Epidermal melanocyte (primary cell): ENCODE measurements around the gene EIF2AK2.

ENCODE experiments used
- DNase-seq: peaks from one replicate; pipeline ENCODE4 v3.0.0; 2011; ENCODE audit warnings: low spot score; ENCODE audit not compliant: insufficient read length

The EIF2AK2 gene

DNA sequence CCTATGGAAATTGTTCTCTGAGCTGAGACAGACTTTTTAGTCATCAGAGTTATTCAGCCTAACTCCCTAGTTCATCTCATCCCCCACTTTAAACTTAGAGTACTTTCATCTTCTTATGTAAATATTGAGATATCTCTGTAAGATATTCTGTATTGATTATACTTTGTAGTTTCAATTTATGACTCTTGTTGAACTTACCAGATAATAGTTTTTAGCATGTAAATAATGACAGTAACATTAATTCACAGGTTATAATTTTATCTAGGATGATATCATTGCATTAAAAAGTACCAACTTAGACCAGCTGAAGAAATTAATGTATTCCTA lies 14.8 kb upstream of the EIF2AK2 start:
- no peak for DNase-seq

DNA sequence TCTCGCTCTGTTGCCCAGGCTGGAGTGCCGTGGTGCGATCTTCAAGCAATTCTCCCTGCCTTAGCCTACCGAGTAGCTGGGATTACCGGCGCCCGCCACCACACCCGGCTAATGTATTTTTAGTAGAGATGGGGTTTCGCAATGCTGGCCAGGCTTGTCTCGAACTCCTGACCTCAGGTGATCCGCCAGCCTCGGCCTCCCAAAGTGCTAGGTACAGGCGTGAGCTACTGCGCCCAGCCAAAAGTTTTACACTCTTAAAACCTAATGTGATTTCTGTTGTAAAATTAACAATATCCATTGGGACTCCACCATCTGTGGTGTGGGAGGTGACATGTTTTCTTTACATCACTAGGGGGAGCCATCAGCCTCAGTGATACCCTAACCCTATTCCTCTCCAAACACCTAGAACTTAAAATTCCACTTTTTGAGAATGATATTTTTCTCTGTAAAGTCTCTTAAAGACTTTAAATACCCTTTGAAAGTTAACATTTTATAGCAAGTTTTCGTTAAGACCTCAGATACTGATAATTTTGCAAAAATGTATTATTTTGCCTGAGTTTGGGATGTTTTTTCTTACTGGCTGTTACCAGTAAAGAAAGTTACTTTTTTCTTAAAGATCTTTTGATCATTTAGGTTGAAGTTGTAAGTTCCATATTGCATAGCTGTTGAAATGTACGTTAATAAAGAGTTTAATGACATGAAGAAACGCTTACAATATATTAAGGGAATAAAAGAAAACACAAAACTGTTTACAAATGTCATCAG lies 11.6 kb upstream of the EIF2AK2 start:
- peak; percentile 72 for DNase-seq

DNA sequence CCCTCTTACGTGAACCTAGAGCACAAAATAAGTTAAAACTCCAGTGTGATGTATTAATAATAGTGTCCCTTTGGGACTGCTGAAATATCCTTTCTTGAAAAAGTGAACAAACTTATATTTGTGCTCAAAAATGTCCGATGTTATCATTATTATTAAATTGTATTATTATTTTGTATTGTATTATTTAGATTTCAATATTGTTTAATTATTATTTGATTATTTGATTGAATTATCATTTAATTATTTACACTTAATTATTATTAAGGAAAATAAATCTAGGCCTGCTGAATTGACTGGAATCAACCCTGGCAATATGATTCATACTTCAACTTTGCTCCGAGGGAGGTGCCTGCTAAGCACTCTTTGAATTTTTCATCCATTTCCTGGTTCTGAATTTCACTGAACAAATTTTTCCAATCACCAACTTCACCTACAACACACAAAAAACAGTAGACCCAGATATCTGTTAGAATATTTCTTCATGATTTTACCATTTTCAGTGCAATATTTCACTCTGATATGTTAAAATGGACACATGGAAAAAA lies 10.9 kb upstream of the EIF2AK2 start:
- DNase-seq: no peak

DNA sequence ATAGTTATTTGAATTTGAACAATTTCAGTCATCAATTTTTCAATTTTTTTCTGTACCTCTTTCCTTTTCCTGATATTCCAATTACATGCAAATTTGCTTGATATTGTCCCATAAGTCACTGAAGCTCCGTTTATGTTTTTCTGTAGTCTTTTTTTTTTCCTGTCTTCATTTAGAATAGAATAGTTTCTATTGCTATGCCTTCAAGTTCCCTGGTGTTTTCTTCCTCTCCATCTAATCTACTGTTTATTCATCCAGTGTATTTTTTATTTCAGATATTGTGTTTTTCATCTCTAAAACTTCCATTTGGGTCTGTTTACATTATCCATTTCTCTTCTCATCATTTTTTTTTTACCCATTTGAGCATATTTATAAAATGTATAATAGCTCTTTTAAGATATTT lies 8.0 kb upstream of the EIF2AK2 start:
- no peak for DNase-seq

DNA sequence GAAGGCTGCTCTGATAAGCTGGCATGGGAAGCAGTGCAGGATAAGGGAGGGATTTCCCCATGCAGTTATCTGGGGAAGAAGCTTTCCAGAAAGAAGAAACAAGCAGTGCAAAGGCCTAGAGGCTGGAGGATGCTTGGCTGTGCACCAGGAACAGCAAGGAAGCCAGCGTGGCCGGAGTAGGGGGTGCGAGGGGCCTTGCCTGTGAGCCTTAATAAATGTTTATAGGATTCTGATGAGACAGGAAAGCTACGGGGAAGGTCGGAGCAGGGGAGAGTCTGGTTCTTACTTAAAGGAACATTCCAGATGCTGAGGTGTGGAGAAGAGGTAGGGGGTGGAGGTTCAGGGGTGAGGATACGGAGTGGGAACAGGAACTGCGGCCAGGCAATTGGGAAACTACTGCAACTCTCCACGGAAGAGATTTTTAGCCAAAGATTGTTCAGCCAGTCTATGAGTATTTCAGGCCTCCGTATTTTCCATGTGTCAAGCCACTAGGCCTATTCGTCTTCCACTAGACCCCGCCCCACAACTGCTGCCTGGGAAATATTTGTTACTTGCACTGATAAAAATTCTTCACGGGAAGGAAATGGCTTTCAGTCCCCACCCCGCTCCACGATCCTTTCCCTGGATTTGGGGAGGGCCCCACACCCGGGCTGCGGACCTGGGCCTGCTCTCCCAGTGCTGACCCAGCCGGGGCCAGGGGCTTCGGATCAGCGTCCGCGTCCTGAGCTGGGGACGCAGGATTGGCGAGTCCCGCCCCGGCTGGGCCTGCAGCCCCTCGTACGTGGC lies 516 bp downstream of the EIF2AK2 start:
- peak; percentile 52 for DNase-seq

DNA sequence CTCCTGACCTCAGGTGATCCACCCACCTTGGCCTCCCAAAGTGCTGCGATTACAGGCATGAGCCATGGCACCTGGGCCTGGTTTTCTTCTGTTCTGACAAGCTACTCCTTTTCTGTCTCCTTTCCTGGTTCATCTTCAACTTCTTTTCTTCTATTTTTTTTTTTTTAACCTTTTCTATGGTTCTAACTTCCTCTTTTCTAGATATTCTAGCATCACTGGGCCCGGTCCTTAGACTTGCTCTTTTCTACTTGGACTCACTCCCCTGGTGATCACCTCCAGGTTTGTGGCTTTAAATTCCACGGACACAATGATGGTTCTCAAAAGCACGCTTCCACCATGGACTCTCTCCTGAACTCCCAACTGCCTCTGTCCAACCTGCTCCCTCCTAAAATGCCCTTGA lies 2.0 kb downstream of the EIF2AK2 start:
- no peak for DNase-seq

DNA sequence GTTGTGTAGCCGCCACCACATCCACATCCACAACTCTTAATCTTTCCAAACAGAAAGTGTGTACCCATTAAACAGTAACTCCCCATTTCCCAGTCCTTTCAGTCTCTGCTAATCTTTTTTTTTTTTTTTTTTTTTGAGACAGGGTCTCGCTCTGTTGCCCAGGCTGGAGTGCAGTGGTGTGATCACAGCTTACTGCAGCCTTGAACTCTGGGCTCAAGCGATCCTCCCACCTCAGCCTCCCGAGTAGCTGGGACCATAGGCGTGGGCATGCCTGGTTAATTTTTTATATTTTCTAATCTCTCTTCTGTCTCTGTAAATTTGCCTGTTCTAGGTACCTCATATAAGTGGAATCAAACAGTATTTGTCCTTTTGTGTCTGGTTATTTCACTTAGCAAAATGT lies 3.6 kb downstream of the EIF2AK2 start:
- DNase-seq: no peak

DNA sequence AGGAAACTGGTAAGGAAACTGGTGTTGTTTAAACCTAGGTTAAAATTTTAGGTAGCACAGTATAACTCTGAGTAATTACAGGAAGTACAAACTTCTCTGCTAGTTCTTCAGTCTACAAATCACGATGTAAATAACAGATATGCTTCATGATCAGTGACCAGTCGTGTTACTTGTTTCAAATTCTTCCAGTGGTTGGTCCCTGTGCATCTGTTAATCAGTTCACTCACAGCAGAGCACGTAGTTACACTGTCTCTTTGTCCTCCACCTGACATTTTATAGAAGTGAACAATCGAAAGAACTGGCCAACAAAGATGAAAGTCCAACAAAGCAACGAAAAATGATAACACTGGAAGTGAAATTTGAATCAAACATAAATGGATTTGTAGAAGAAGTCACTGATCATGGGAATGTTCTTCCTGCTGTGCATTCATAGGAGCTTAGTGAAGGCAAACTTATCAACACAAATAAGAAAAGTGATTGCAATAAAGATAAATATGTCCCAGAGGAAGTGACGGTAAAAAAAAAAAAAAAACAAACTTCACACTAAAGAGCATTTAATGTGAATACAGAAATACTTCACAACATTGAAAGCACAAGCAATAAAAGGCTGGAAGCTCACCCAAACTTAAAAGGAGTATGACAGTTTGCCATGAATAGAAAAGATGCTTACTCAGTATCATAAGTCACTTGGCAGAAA lies 7.0 kb downstream of the EIF2AK2 start:
- DNase-seq: no peak

DNA sequence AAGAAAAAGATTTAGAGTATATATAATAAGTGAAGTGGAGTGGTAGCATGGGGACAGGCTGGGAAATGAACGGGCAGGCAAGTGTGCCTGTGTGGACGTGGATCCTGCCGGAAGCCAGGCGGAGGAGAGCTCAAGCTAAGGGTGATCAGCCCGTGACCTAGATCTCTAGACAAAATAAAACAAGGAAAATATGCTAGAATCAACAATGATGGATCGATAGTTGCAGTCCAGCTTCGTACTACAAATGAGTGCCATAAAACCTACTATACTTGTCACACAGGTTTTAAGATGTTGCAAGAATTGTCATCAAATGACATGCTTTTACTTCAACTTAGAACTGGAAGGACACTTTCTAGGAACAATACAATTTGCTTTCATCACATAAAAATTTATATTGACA lies 8.5 kb downstream of the EIF2AK2 start:
- DNase-seq: no peak

DNA sequence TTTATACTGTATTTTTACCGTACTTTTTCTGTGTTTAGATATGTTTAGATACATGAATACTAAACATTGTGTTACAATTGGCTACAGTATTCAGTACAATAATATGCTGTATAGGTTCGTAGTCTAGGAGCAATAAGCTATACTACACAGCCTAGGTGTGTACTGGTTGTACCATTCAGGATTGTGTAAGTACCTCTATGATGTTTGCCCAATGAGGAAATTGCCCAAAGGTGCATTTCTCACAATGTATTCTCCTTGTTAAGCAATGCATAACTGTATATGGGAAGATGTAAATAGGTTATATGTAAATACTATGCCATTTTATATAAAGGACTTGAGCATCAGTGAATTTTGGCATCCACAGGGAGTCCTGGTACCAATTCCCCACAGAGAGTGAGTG lies 10.7 kb downstream of the EIF2AK2 start:
- no peak for DNase-seq

DNA sequence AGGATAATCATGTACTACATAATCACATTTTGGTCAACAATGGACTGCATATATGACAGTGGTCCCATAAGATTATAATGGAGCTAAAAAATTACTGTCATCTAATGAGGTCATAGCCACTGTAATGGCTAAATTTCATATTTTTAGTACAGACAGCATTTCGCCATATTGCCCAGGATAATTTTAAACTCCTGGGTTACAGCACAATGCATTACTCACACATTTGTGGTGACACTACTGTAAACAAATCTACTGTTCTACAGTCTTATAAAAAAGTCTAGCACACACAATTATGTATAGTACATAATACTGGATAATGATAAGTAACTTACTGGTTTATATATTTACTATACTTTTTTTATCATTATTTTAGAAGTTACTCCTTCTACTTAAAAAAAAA lies 12.8 kb downstream of the EIF2AK2 start:
- no peak for DNase-seq

DNA sequence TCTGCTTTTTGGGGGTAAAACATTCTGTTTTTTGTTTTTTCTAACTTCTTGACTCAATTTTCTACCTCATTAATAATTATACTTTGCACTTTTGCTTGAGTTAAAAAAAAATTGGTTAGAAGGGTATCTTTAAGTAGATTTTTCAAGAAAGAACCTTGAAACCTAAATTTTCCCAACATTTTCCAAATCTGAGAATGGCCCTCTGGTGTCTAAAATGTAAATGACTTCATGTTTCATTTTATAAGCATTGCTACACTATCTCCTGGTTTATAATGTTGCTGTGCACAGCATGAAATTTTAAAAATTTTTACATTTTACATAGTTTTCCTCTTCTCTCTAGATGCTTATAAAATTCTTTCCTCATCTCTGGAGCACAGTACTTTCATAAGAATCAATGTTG lies 14.2 kb downstream of the EIF2AK2 start:
- no peak for DNase-seq

DNA sequence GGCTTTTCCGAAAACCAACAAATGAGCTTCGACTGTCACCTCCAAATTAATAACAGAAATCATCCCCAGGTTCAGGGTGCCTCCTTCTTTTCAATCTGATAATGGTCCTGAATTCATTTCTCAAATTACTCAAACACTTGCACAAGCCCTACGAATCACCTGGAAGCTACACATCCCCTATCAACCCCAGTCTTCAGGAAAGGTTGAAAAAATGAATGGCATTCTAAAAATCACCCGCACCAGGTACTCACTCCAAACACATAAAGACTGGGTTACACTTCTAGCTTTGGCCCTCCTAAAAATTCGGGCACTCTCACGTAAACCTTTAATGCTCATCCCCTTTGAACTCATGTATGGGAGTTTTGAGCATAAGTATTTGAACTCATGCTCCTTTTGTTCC lies 23.9 kb downstream of the EIF2AK2 start:
- no peak for DNase-seq

DNA sequence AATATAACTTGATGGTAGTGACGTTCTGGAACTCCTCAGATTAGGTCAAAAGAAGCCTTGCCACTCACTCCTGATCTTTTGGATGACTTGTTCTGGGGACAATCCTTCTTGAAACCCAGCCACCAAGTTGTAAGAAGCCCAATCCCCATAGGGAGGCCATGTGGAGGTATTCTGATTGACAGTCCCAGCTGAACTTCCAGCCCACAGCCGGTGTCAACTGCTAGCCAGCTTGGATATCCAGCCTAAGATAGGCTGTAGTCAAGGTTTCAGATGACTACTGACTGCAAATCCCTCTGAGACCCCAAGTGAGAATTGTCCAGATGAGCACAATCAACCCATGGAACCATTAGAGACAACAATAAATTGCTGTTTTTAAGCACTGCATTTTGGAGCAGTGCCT lies 31.4 kb downstream of the EIF2AK2 start:
- DNase-seq: no peak

DNA sequence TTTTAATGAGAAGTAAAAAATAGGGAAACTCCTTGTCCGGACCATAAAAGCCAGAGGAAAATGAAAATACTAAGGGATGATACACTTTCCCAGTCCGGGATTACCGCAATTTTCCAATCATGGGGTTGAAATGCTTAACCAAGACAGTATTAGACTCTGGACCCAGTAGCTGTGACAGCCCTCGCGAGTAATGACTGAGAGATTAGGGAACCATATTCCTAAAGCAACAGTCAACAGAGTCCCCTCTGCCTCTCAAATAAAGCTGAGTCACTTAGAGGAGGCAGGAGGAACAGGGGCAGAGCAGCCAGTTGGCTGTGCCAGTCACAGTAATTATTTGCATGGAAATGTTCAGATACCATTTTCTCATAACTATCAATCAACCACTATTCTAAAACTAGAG lies 37.6 kb downstream of the EIF2AK2 start:
- DNase-seq: no peak

DNA sequence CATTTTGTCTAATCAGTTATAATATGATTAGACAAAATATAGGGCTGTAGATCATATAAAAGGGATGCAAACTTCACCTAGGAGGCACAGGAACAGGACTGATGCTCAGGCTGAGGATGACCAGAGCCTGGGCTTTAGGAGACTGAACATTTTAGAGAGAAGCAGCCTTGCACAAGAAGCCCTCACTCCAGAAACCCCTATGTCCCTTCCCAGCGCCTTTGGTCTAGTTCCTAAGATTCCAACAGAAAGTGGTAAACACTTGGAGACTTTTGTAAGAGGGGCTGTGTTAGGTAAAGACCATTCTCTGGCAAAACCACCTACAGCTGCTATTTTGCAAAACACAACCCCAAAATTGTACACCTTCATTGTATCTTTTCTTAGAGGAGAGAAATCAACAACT lies 39.2 kb downstream of the EIF2AK2 start:
- no peak for DNase-seq

DNA sequence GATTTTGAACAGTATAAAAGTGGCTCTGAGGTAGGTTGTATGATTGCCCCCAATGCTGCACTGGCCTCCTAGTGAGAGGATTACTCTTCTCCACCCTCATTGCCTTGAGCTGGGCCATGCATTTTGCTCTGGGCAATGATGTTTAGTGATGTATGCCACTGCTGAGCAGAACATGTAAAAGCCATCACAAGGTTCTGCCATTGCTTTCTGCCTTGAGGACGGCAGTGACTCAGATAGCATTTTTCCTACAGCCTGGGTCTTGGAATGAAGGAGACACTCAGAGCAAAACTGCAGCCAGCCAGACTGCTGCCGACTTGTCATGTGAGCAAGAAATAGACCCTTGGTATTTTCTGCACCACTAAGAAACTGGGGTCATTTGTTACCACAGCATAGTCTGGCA lies 44.8 kb downstream of the EIF2AK2 start:
- no peak for DNase-seq

DNA sequence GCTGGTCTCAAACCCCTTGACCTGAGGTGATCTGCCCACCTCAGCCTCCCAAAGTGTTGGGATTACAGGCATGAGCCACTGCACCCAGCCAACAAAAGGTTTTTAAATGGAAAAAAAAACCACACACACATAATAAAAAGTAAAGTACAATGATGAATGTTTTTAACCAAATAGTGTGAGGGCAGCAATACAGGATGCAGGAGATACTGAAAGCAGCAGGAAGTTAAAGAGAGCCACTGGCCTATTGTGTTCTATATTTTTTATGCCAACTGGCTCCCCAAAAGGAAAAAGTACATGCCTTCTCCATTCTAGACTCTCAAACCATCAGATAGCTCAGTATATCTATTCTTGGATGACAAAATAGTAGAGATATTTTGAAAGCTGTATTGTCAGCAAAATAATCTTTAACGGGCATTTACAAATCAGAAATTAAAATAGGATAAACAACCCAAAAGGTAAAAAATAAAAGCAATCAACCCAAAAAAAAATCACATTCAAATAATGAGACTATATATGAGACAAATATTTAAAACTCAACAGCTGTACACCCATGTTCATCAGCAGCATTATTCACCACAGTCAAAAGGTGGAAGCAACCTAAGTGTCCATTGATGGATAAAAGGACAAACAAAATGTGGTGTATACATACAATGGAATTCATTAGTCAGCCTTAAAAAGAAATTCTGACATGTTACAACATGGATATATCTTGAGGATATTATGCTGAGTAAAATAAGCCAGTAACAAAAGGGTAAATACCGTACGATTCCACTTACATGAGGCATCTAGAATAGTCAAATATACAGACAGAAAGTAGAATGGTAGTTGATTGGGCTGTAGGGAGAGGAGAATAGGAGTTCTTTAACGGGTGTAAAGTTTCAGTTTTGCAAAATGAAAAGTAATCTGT lies 46.2 kb downstream of the EIF2AK2 start:
- DNase-seq: no peak

DNA sequence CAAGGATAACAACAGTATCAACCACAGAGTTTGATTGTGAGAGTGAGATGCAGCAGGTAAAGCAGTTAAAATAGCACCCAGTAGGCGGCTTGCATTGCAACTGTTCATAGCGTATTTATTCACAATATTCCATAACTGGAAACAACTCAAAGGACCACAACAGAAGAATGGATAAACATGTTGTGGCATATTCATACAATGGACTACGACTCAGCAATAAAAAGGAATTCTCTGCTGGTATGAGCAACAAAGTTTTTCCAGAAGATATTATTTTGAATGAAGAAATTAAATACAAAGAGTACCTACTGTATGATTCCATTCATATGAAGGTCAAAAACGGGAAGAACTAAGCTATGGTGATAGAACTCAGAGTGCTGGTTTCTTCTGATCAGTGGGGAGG lies 47.3 kb downstream of the EIF2AK2 start:
- DNase-seq: no peak

DNA sequence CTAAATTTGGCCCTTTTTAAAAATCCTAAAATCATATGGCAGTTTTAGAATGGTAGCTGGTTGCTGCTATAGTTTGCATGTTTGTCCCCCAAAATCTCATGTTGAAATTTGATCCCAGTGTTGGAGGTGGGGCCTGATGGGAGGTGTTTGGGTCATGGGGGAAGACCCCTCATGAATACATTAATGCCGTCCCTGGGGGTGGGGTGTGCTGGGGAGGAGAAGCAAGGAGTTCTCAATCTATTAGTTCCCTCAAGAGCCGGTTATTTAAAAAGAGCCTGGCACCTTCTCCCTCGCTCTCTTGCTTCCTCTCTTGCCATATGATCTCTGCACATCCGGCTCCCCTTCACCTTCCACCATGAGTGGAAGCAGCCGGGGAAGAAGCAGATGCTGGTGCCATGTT lies 51.6 kb downstream of the EIF2AK2 start:
- no peak for DNase-seq

DNA sequence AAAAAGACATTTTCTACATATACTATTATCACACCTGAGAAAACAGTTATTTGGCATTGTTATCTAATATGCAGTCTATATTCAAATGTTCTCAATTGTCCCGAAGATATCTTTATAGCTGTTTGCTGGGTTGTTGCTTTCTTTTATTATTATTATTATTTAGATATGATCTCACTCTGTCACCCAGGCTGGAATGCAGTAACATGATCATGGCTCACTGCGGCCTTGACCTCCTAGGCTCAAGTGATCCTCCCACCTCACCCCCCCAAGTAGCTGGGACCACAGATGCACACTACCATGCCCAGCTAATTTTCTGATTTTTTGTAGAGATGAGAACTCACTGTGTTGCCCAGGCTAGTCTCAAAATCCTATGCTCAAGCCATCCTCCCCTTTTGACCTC lies 52.6 kb downstream of the EIF2AK2 start:
- DNase-seq: no peak
